Endothelial cell of hepatic sinusoid (primary cell): ENCODE measurements around the gene RAPGEF6.
"Not testable (repeated sequence)": the region's sequence is repeated elsewhere in the genome, so short reads cannot be mapped to it uniquely, and the experiment has no call there.

ENCODE experiments used
- in situ Hi-C: cut with HindIII; loops from 2 replicates; pipeline ENCODE4 v1.10.0; 2017; ENCODE audit warnings: low sequenced_read_pairs

RAPGEF6 gene

DNA sequence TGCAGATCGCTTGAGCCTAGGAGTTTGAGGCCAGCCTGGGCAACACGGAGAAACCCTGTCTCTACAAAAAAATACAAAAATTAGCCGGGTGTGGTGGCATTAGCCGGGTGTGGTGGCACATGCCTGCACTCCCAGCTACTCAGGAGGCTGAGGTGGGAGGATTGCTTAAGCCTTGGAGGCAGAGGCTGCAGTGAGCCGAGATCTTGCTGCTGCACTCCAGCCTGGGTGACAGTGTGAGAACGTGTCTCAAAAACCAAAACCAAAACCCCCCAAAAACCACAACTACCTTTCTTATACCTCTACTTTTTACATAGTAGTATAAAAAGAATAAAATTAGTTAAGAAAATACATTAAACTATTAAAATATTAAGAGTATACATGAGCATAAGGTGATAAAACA lies 121.2 kb downstream of the RAPGEF6 start:
- in situ Hi-C loops = no loop called here

DNA sequence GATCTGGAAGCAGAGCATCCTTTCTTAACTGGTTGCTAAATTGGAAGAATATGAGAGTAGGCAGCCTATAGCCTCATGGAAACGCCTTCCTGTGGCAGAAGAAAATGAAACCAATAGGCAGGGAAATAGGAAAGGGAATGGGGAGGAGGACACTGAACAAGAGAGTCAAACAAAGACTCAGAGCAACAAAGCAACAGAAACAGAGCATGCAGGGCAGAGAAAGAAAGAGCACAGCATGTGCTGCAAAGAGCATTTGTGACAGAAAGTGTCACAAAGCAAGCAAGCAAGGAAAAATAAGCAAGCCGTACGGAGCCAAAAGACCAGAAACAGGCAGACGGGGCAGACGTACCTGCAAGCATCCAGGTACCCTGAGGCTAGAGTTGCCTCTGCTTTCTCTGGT lies 123.1 kb downstream of the RAPGEF6 start:
- in situ Hi-C loops = no loop called here

DNA sequence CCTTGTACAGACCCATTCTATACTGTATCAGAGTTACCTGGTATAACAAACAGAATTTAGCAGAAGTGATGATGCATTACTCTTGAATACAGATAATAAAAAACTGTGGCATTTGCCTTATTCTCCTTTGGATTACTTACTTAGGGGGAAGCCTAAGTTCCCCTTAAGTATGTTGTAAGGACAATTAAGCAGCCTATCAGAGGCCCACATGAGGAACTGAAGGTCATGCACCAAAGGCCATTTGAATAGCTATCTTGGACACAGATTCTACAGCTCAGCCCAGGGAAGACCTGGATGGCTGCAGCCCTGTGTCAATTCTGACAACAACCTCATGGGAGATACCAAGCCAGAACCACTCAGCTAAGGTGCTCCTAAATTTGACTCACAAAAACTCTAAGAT lies 125.2 kb downstream of the RAPGEF6 start:
- in situ Hi-C loops = no loop called here

DNA sequence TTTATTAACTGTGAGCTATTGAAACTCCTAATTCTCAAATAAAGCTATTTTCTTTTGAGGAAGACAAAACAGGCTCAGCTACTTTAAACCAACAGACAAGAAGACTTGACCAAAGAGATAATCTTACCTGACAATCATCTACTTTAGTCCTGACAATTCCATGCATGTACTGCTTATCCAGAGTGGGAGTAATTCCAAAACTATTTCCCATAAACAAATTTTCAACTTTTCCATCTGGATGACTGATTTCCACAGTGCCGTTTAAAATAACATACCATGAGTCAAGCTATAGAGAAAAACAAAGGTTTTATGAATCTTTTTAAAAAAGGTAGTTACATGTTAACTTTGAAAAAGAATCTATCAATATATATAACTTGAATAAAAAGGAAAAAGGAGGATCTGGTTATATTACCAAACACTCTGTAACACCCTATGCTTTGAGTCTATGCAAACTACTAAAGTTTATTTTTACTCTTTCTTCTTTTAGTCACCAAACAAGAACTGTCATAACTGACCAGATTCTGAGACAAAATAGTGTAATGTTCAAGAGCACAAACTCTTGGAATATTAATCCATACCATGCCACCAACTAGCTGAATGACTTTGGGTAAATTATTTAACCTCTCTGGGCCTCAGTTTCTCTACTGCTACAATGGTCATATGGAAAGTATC lies 129.7 kb downstream of the RAPGEF6 start:
- in situ Hi-C loops = no loop called here

DNA sequence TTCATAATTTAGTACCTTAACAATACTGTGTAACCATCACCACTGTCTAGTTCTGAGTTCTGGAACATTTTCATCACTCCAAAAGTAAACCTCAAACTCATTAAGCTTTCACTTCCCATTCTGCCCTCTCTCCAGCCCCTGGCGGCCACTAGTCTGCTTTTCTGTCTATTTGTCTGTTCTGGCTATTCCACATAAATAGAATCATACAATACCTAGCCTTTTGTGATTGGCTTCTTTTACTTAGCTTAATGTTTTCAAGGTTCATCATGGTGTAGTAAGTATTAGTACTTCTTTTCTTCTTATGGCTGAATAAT lies 138.7 kb downstream of the RAPGEF6 start:
- in situ Hi-C loops = no loop called here

DNA sequence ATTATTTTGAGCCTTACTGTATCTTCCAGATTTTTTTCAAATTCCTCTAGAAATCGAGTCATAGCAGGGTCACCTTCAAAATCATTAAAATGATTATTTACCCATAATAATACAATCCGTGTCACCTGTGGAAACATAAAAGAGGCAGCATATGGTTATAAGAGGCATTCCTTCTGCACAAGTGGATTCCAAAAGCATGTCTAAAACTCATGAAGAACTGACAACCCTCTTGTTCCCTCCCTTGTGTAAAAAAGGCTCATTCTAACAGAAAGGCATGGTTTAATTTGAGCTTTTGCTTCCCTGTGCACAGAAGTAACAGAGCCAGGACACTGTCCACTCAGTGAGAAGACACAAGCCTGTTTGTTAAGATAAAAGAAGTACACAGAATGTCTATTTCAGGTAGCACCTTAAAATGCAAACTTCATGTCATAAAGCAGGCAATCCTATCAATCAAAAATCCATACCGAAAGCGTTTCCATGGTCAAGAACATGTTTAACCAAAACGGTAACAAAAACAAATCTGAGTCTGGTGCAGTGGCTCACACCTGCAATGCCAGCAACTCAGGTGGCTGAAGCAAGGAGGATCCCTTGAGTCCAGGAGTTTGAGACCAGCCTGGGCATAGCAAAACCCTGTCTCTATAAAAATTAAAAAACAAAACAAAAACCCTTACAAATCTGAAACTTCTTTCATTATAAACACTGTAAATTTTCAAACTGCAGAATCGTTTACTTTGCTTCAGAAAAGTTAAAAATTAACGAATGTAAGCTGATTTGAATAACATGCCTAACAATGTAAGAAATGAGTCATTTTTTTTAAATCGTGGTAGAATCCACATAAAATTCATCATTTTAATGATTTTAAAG lies 139.3 kb downstream of the RAPGEF6 start:
- in situ Hi-C loops = no loop called here

DNA sequence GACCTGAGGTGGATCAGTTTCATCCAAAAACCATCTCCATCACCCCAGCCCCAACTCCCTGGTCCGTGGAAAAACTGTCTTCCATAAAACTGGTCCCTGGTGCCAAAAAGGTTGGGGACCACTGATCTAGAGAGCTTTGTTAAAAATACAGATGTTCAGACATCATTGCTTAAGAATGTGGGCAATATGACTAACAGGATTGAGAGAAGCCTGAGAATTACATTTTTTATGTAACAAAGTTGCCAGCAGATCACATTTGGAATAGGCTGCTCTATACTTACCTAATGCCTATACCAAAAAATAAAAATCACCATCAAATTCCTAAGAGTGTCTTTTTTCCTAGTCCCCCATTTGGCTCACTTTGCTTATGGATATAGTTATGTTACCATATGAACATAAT lies 143.3 kb downstream of the RAPGEF6 start:
- in situ Hi-C loops = no loop called here

DNA sequence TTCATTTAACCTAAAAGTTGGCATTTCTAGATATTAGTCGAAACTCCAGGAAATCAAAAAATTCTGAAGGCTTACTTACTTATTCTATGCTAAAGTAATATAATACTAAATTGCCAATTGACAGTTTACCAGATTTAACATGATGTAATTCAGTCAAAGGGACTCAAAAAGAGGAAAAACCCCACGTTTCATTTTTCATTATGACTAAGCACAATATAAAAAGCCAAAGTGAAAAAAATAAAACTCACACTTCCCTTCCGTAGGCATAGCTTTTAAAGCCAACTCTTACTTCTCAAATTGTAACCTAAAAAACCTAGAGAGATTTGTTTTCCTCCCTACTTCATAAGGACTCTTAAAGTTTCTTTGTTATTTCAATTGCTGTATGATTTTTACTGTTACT lies 146.6 kb downstream of the RAPGEF6 start:
- in situ Hi-C loops = no loop called here

DNA sequence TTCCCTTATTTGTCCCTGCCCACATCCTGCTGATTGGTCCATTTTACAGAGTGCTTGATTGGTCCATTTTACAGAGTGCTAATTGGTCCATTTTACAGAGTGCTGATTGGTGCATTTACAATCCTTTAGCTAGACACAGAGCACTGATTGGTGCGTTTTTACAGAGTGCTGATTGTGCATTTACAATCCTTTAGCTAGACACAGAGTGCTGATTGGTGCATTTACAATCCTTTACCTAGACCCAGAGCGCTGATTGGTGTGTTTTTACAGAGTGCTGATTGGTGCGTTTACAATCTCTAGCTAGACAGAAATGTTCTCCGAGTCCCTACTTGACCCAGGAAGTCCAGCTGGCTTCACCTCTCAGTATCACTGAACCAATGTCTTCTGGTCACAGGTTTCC lies 147.7 kb downstream of the RAPGEF6 start:
- in situ Hi-C loops = not testable (repeated sequence)

DNA sequence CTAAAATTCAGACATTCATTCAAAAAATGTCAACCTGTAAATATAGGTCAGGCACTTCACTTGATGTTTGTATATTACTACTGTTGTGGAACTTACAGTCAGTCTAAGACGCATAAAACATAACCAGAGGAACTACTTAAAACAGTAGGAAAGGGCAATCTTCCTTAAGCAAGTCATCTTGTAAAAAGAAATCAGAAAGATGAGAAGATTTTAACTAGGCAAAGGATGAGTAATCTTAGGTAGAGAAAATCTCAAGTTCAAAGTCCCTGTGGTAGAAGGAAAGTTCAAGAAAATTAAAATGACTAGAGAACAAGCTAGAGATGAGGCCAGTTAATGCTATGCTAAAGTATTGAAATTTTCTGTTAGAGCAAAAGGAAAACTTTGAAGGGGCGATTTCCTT lies 152.4 kb downstream of the RAPGEF6 start:
- in situ Hi-C loops = no loop called here

DNA sequence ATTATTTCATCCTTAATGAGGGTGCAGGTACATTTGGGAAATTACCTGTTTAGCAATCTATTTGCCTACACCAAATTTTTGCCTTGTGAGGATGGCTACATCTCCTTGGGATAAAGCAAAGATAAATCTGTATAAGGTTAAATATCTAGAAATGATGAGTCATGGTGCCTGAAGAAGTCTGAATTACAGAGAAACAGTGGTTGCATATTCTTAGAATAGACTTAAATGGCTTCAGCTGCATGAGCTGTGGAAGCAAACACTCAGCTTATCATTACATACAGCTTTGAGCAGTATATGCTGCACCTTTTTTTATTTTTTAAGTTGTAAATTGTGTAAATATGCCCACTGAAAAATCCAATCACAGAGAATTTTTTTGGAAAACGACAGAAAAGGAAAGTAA lies 153.5 kb downstream of the RAPGEF6 start:
- in situ Hi-C loops = no loop called here

DNA sequence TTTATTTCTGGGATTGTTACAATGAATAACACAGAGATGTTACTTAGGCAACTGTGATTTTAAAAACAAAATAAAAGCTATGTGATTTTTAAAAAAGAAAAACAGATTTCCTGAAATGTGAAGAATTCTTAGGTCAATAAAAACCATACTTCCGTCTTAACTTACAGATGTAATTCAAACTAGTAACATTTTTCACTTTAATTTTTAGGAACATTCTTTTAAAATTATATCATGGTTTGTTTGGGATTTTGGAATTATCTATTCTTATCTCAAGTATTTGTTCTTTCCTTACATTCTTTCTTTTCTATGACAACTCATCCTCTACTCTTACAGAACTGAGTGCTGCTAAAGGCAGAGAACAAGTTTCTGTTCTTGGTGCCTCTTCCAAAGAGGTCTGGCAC lies 159.5 kb downstream of the RAPGEF6 start:
- in situ Hi-C loops = no loop called here

DNA sequence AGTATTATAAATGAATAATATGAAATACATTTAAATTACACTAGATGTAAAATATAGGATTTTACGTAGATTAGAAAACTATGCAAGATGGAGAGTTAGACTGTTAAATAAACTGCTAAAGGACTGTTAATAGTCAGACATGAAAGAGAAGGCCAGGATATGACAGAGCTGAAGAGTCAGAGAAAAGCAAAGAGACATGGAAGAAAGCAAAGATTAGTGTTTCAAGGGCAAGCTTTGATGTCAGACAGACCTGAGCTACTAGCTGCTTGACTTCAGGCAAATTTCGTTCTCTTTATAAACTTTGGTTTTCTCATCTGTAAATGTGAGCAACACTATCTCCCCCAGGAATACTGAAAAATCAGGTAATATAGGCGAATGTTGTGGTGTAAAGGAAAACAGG lies 161.3 kb downstream of the RAPGEF6 start:
- in situ Hi-C loops = no loop called here

DNA sequence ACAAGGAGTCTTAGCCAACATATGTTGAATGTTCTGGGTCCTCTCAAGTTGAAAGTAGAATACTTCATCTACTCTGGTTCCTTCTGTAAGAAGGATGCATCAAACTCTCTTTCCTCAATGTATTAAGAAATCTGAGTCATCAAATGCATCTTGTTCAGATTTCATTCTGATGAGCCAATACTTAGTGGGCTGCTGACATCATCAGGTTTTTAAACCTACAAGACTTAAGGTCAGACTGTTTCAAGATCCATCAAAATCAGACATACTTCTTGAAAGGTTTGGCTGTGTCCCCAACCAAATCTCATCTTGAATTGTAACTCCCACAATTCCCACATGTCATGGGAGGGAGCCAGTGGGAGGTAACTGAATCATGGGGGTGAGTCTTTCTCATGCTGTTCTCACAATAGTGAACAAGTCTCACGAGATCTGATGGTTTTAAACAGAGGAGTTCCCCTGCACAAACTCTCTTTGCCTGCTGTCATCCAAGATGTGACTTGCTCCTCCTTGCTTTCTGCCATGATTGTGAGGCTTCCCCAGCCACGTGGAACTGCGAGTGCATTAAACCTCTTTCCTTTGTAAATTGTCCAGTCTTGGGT lies 168.8 kb downstream of the RAPGEF6 start:
- in situ Hi-C loops = no loop called here

DNA sequence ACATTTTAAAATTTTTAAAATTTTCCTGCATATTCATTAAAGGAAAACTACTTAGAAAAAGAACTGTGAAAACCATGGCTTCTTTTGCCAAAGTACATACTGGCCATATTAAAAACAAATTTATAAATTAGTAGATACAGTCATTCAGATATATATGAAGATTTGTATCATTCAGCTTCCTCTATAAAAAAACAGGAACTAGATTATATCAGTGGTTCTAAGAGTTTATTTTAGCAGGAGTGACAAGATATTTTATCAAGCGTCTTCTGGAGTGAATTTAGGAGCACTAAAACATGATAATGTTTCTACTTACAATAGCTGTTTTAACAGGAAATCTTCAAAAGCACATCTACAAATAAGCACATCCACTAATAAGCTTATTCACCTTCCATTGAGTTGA lies 171.4 kb downstream of the RAPGEF6 start:
- in situ Hi-C loops = no loop called here

DNA sequence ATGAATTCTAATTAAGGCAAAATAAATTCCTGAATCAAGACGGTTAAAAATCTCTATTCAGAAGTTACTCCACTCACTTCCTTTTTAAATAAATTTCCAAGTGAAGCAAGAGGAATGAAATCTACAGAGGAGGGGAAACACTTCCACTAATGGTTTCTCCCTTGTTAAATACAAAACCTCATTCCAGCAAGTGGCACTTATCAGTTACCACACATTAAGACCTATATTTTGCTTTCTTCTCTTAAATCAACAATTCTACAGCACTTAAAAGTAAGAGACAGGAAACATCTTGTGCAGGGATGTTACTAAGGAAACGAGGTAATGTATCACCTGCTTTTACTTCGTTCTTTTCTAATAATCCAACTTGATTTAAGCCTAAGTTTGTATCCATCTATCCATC lies 172.6 kb downstream of the RAPGEF6 start:
- in situ Hi-C loops = no loop called here

DNA sequence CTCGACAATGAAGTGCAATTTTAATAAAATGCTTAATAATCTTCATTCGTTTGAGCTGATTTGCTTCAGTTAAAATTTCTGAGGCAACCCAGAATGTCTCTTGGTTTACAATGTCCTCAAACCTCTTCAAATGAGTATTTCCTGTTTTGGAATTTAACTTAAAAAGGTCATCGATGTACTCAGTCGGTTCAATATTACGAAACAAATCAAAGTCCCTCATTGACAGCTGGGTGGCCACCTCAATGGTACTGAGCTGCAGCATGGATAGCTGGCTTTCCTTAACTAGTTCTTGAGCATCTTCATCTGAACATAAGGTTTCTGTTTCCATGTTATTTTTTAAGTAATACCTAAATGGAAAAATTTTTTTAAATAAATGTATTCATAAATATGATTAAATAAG lies 173.3 kb downstream of the RAPGEF6 start:
- in situ Hi-C loops = no loop called here

DNA sequence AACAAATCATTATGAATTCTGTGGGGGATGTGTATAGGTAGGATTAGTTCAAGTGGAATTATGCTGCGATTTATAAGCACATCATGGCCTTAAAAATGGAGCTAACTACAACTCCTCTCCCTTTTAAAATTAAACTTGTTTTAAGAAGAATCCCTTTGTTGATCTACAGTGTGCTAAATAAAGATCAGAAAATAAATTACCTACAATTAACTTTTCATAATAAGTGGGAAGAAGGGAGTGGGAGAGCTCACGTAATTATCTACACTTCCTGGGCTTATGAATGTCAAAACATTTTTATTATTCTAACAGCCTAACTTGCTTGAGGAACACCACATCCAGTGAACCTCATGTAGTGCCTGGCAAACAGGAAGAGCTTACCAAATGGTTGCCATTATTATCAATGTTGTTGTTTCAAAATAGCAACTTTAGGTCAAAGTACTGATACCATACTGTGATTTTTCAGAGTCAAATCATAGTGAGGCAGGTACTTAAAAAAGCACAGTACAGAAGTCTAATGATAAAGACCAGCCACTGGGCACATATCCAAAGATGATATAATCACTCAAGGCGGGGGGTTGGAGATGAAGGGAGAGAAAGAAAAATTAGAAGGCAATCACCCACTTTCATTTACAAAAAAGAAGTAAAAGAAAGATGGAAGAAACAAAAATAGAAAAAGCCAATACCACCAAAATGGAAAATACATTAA lies 174.0 kb downstream of the RAPGEF6 start:
- in situ Hi-C loops = no loop called here

DNA sequence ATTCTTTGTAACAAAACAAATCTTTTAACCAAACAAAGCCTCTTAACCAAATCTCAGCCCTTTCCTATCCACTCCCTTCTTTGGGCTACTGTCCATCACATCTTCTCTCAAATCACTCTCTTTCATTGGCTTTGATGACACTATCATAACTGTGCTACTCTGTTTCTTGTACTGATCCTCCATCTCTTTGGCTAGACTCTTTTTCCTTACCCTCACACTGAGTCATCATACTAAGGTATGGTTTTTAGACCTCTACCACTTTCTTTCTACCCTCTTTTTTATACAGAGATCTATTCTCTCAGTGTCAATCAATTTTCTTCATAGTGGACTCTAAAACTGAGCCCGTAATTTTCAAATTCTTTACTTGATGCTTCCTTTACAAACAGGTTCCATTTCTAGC lies 174.9 kb downstream of the RAPGEF6 start:
- in situ Hi-C loops = no loop called here

DNA sequence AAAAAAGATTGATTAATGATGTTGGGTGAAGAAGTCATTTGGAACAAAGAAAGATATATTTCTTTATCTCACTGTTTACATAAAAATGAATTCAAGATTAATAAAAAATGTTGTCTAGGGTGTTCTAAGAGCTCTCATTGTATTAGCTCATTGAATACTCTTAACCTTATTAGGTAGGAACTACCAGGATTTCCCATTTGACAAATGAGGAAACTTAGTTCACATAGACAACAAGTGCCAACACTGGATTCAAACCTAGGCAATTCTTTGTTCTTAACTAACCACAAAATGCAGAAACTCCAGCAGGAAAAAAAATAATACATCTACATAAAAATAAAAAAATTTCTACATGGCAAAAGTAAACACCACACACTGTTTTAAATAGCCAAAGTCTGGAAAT lies 175.8 kb downstream of the RAPGEF6 start:
- in situ Hi-C loops = no loop called here

DNA sequence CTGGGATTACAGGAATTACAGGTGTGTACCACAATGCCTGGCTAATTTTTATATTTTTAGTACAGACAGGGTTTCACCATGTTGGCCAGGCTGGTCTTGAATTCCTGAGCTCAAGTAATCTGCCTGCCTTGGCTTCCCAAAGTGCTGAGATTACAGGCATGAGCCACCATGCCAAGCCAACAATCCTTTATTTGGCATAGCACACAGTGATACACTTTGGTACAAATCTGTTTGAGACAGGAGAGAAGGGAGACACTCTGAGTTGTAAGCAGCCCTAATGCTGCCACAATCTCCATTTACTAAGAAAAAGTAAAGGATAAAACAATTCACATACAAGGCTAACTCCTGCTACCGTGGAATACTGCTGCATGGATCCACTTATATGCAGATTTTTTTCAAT lies 177.8 kb downstream of the RAPGEF6 start:
- in situ Hi-C loops = no loop called here

DNA sequence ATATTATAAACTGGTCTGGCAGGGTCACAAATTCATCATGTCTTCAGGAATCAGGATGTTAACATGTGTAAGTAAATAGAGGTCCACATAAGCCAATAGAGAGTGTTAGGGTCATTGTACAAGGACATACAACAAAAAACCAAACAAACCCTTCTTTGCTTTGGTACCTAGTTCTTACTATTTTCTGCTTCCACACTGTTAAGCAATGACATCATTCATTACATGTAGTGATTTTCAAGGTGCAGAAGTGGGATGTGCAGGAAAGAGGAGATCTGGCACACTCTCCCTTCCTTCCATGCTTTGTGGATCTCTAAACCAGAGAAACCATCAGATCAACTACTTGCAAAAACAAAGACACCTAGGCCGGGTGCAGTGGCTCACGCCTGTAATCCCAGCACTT lies 184.1 kb downstream of the RAPGEF6 start:
- in situ Hi-C loops = no loop called here
